HT1080 (cell line): ENCODE data around the gene NTF3. TPM values are rescaled to one million over a fixed set of nuclear protein-coding genes. Genes with fewer than 3 reads are reported as not detected.

Experiments used
- DNase-seq: peaks from one replicate; pipeline ENCODE4 v3.0.0-alpha.2; 2015; ENCODE audit warnings: low read depth
- polyA plus RNA-seq, 2 experiments: library from polyadenylated mRNA; depleted of rRNA; stranded (reverse); fragments of >200 nt; gene quantifications; 2 replicates each; pipeline ENCODE4 v1.2.3, GENCODE V29; 2015
- total RNA-seq: library from RNA; depleted of rRNA; stranded (reverse); fragments of >200 nt; shearing (Covaris generic); gene quantifications from 2 replicates; pipeline ENCODE4 v1.2.3, GENCODE V29; 2014; rRNA removed

The NTF3 gene
- not detected in 2 replicates for total RNA-seq
- not detected in 2 replicates for polyA plus RNA-seq (2015; cell fraction: cytosol; rRNA removed)
- not detected in 2 replicates for polyA plus RNA-seq (2015; cell fraction: nucleus; rRNA removed)

- DNase-seq, result no peak
Observed at GRCh38 chr12:5432011-5432400, at the start of gene NTF3. NTF3 (plus strand) TSS chr12:5432108; CDS start chr12:5432325, 217 bp downstream.

GRCh38 chr12:5384015-5384414 is 47.9 kb upstream of the NTF3 start:
- DNase-seq, result no peak

- peak; percentile 21 for DNase-seq
Observed at GRCh38 chr12:5388581-5389535, 43.0 kb upstream of the NTF3 start.

- no peak for DNase-seq
Observed at GRCh38 chr12:5390174-5390799, 41.6 kb upstream of the NTF3 start.

GRCh38 chr12:5391653-5392052 is 40.3 kb upstream of the NTF3 start:
- DNase-seq, result no peak

- no peak for DNase-seq
Observed at GRCh38 chr12:5392961-5393360, 38.9 kb upstream of the NTF3 start.

- no peak for DNase-seq
Observed at GRCh38 chr12:5395443-5396271, 36.3 kb upstream of the NTF3 start.

- DNase-seq, result no peak
Observed at GRCh38 chr12:5396541-5396940, 35.4 kb upstream of the NTF3 start.

GRCh38 chr12:5399266-5399665 is 32.6 kb upstream of the NTF3 start:
- no peak for DNase-seq

- DNase-seq, result no peak
Observed at GRCh38 chr12:5402009-5402935, 29.6 kb upstream of the NTF3 start.

- DNase-seq, result no peak
Observed at GRCh38 chr12:5403411-5403810, 28.5 kb upstream of the NTF3 start.

GRCh38 chr12:5407034-5407856 is 24.7 kb upstream of the NTF3 start:
- no peak for DNase-seq

GRCh38 chr12:5409619-5410018 is 22.3 kb upstream of the NTF3 start:
- DNase-seq, result no peak

- no peak for DNase-seq
Observed at GRCh38 chr12:5416571-5416970, 15.3 kb upstream of the NTF3 start.

GRCh38 chr12:5417500-5417899 is 14.4 kb upstream of the NTF3 start:
- no peak for DNase-seq

- no peak for DNase-seq
Observed at GRCh38 chr12:5428332-5429221, 3.3 kb upstream of the NTF3 start.

- DNase-seq, result no peak
Observed at GRCh38 chr12:5429741-5430557, 2.0 kb upstream of the NTF3 start.
